Activated CD4-positive, alpha-beta T cell treated with anti-CD3 and anti-CD28 coated beads for 1 hour (primary cell): ENCODE data around the gene TRPM1.

Experiments
- DNase-seq: peaks from one replicate; pipeline ENCODE4 v3.0.0-alpha.2; 2020

TRPM1 gene

GRCh38 chr15:31101262-31102038 lies at the start of gene TRPM1:
TSS of gene TRPM1 (minus strand) at chr15:31101725. CDS start at chr15:31081355, 20,370 bp downstream.
- no peak for DNase-seq

GRCh38 chr15:31150732-31151231 lies 49.3 kb upstream of the TRPM1 start:
- no peak for DNase-seq

GRCh38 chr15:31149987-31150386 lies 48.5 kb upstream of the TRPM1 start:
- no peak for DNase-seq

- no peak for DNase-seq
These were observed 47.6 kb upstream of the TRPM1 start for GRCh38 chr15:31149088-31149505.

GRCh38 chr15:31148297-31149087 lies 47.0 kb upstream of the TRPM1 start:
- DNase-seq = no peak

GRCh38 chr15:31147944-31148296 lies 46.4 kb upstream of the TRPM1 start:
- DNase-seq = no peak

GRCh38 chr15:31147456-31147855 lies 45.9 kb upstream of the TRPM1 start:
- no peak for DNase-seq

- no peak for DNase-seq
These were observed 43.9 kb upstream of the TRPM1 start for GRCh38 chr15:31145271-31145911.

- no peak for DNase-seq
These were observed 40.3 kb upstream of the TRPM1 start for GRCh38 chr15:31141792-31142191.

GRCh38 chr15:31136607-31137328 lies 35.2 kb upstream of the TRPM1 start:
- no peak for DNase-seq

GRCh38 chr15:31136016-31136415 lies 34.5 kb upstream of the TRPM1 start:
- DNase-seq = no peak

- no peak for DNase-seq
These were observed 34.0 kb upstream of the TRPM1 start for GRCh38 chr15:31135523-31135922.

GRCh38 chr15:31133890-31134289 lies 32.4 kb upstream of the TRPM1 start:
- DNase-seq = no peak

- DNase-seq = no peak
These were observed 30.4 kb upstream of the TRPM1 start for GRCh38 chr15:31131853-31132375.

- no peak for DNase-seq
These were observed 29.2 kb upstream of the TRPM1 start for GRCh38 chr15:31130576-31131237.

- DNase-seq = no peak
These were observed 28.3 kb upstream of the TRPM1 start for GRCh38 chr15:31129769-31130303.

- peak; percentile 64 for DNase-seq
These were observed 27.6 kb upstream of the TRPM1 start for GRCh38 chr15:31128919-31129768.

- DNase-seq = no peak
These were observed 27.0 kb upstream of the TRPM1 start for GRCh38 chr15:31128477-31128876.

- DNase-seq = no peak
These were observed 26.2 kb upstream of the TRPM1 start for GRCh38 chr15:31127596-31128261.

GRCh38 chr15:31125061-31125460 lies 23.5 kb upstream of the TRPM1 start:
- DNase-seq = no peak
